Liver (tissue), 3 donors: ENCODE measurements around the gene CARD11.

ENCODE experiments used
- EGR1 ChIP-seq, 2 donors: IDR thresholded peaks; 2 replicates each; pipeline ENCODE4 v1.6.1; 2016 to 2018; ENCODE audit warnings: antibody characterized with exemption in 2 of 2, low read depth in 2 of 2
- FOXA1 ChIP-seq: IDR thresholded peaks from 2 replicates; pipeline ENCODE4 v1.6.1; 2016; ENCODE audit warnings: antibody characterized with exemption
- GABPA ChIP-seq, 2 donors: IDR thresholded peaks in 1 of 2; conservative IDR thresholded peaks in 1 of 2; 2 replicates each; pipeline ENCODE4 v1.6.1; 2016; ENCODE audit warnings: antibody characterized with exemption in 2 of 2, mild to moderate bottlenecking in 1 of 2, moderate library complexity in 1 of 2
- RAD21 ChIP-seq, 2 donors: IDR thresholded peaks; 2 replicates each; pipeline ENCODE4 v1.6.1; 2016; ENCODE audit warnings: antibody characterized with exemption in 2 of 2, mild to moderate bottlenecking in 2 of 2
- REST ChIP-seq: IDR thresholded peaks from 2 replicates; pipeline ENCODE4 v1.6.1; 2016; ENCODE audit warnings: antibody characterized with exemption, mild to moderate bottlenecking
- SP1 ChIP-seq: IDR thresholded peaks from 2 replicates; pipeline ENCODE4 v1.6.1; 2018; ENCODE audit warnings: antibody characterized with exemption, mild to moderate bottlenecking
- TAF1 ChIP-seq: conservative IDR thresholded peaks from 2 replicates; pipeline ENCODE4 v1.6.1; 2016; ENCODE audit warnings: antibody characterized with exemption, mild to moderate bottlenecking
- TF ChIP-seq, protein P1 (sequence below): fragments of 150-350 bp; IDR thresholded peaks from 2 replicates; pipeline ENCODE4 v1.5.1; 2017; ENCODE audit warnings: improper control_type of control experiment, low read depth, low read length; ENCODE audit not compliant: missing input control
- TF ChIP-seq, protein P2 (sequence below): IDR thresholded peaks from 2 replicates; pipeline ENCODE4 v1.6.1; 2016; ENCODE audit warnings: antibody characterized with exemption
- donor health status: healthy.
- donor health status: healthy.

DNA sequence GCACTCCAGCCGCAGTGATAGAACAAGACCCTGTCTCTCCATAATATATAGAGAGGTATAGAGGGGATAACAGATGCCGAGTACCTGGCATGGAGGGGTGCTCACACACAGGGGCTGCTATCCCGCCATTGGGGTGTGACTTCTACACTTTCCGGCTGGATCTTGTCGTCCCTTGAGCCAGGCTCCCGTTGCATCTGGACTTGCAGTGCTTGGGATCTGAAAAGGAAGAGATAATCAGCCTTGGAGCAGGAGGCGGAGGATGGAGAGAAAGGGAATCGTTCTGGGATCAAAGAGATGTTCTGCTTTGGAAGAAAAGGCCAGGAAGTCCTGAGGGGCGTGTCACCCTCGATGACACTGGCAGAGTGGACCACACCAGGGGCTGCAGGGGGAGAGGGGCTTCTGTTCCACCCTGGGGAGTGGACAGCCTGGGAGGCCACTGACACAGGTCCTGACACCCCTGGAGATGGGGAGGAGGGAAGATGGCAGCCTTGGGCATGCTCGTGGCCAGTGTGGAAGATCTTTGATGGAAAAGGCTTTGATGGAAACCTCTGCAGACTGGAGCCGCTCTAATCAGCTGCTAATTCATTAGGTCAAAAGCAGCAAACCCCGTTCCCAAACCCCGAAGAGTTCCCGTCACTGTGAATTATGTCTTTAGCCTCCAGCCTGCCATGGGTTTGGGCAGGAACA lies 85.1 kb downstream of the CARD11 start:
- TF ChIP-seq, protein P1, sequence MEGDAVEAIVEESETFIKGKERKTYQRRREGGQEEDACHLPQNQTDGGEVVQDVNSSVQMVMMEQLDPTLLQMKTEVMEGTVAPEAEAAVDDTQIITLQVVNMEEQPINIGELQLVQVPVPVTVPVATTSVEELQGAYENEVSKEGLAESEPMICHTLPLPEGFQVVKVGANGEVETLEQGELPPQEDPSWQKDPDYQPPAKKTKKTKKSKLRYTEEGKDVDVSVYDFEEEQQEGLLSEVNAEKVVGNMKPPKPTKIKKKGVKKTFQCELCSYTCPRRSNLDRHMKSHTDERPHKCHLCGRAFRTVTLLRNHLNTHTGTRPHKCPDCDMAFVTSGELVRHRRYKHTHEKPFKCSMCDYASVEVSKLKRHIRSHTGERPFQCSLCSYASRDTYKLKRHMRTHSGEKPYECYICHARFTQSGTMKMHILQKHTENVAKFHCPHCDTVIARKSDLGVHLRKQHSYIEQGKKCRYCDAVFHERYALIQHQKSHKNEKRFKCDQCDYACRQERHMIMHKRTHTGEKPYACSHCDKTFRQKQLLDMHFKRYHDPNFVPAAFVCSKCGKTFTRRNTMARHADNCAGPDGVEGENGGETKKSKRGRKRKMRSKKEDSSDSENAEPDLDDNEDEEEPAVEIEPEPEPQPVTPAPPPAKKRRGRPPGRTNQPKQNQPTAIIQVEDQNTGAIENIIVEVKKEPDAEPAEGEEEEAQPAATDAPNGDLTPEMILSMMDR = no peak
- TF ChIP-seq REST (no peak), TAF1 (no peak), FOXA1 (no peak), SP1 (no peak), RAD21 (IDR thresholded peaks at IDR 0.05) (no peak), GABPA (IDR thresholded peaks at IDR 0.05 in 1 of 2, conservative IDR thresholded peaks at IDR 0.05 in 1 of 2) (no peak), EGR1 (IDR thresholded peaks at IDR 0.05; ENCODE audit: low read depth in 2 of 2) (no peak)
- TF ChIP-seq, protein P2, sequence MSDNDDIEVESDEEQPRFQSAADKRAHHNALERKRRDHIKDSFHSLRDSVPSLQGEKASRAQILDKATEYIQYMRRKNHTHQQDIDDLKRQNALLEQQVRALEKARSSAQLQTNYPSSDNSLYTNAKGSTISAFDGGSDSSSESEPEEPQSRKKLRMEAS = no peak
